Naive thymus-derived CD8-positive, alpha-beta T cell (primary cell): ENCODE data around the gene PODXL2. TPM values are rescaled to one million over a fixed set of nuclear protein-coding genes. Genes with fewer than 3 reads are reported as not detected.
"Not testable (repeated sequence)": the region's sequence is repeated elsewhere in the genome, so short reads cannot be mapped to it uniquely, and the experiment has no call there.

ENCODE experiments used
- ATAC-seq, 2 donors: fragments of 150-1000 bp; cut with Tn5 transposase in 1 of 2; sonication (Bioruptor Pico), chemical (Tn5 transposase) in 1 of 2; 1 replicate in 1 of 2; 2 replicates in 1 of 2; pipeline ENCODE4 v1.10.0; 2021; ENCODE audit warnings: mild to moderate bottlenecking in 2 of 2, moderate library complexity in 2 of 2
- POLR2A ChIA-PET: fragments of 350-600 bp; sonication (Branson Sonifier 250); formaldehyde crosslinking; loops from one replicate; lab custom pipeline; 2021; ENCODE audit warnings: antibody characterized with exemption; lab: Charles Lee
- DNase-seq, 10 donors: peaks; one replicate each; pipeline versions ENCODE4 v3.0.0 to v3.0.0-alpha.2; 2020 to 2022
- H3K27ac Mint-ChIP-seq, 10 donors: one replicate each; pipeline ENCODE4 v1.8.0; 2020 to 2022; ENCODE audit warnings: mild to moderate bottlenecking in 10 of 10, mixed read lengths in 10 of 10, moderate library complexity in 4 of 10, inconsistent platforms in 1 of 10
- H3K27me3 Mint-ChIP-seq, 5 donors: one replicate each; pipeline ENCODE4 v1.8.0; 2021 to 2022; ENCODE audit warnings: mixed read lengths in 5 of 5
- H3K36me3 Mint-ChIP-seq, 3 donors: one replicate each; pipeline ENCODE4 v1.8.0; 2020 to 2022; ENCODE audit warnings: mixed read lengths in 3 of 3, mild to moderate bottlenecking in 2 of 3, inconsistent platforms in 1 of 3
- H3K4me1 Mint-ChIP-seq, 4 donors: one replicate each; pipeline ENCODE4 v1.8.0; 2021 to 2022; ENCODE audit warnings: mixed read lengths in 4 of 4
- H3K4me3 Mint-ChIP-seq, 10 donors: one replicate each; pipeline ENCODE4 v1.8.0; 2020 to 2022; ENCODE audit warnings: mild to moderate bottlenecking in 10 of 10, mixed read lengths in 10 of 10, moderate library complexity in 6 of 10, inconsistent platforms in 1 of 10
- H3K9me3 Mint-ChIP-seq, 9 donors: one replicate each; pipeline ENCODE4 v1.8.0; 2020 to 2022; ENCODE audit warnings: mixed read lengths in 9 of 9, mild to moderate bottlenecking in 3 of 9, inconsistent platforms in 1 of 9, moderate library complexity in 1 of 9
- polyA plus RNA-seq, 3 donors: library from polyadenylated mRNA; unstranded; fragments of 300-500 nt; fragmentation: Illumina TruSeq; gene quantifications; one replicate each; pipeline ENCODE4 v1.2.3, GENCODE V29; 2021
- total RNA-seq, 8 experiments: library from RNA in 2 of 8; stranded (reverse) in 2 of 8; gene quantifications; one replicate each; pipeline ENCODE4 v1.2.3 and lab custom pipeline; 2021 to 2026

The PODXL2 gene
- total and polyA plus RNA-seq, 5 experiments from 2014 or later: 0.66 to 4.1 (median 2.6) TPM

DNA sequence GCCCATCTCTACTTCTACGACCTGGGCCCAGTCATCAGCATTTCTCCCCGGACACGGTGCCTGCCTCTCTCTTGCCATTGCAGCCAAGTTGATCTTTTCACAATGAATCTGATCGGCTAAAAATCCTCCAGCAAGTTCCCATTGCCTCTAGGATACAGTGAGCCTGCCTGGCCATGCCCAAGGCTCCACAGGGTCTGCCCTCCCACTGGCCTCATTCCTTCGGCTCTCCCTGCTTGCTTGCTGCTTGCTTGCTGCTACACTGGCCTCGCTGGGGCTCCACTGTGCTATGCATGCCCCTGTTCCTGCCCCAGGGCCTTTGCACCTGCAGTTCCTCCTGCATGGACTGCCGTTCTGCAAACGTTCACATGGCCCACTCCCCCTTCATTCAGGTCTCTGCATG, 45.8 kb downstream of the PODXL2 start:
- Mint-ChIP-seq H3K27me3 (no peaks in the 10 kb centered on the region), H3K4me1 (peaks cover 28 to 55% (median 41%) of the 10 kb centered on the region in 4 donors), H3K27ac (peak overlapping the region; percentile 74 to 99 (median 92)), H3K9me3 (no peaks in the 10 kb centered on the region), H3K36me3 (peaks cover 0 to 22% (median 0%) of the 10 kb centered on the region in 3 donors), H3K4me3 (peak overlapping the region; percentile 83 to 98 (median 91))
- no peak for DNase-seq
- POLR2A ChIA-PET: interaction anchor here (2.0 kb wide), 1 partner anchor 9 kb away, joined by 8 read pairs; no protein-coding TSS in a partner anchor
- no peak for ATAC-seq

DNA sequence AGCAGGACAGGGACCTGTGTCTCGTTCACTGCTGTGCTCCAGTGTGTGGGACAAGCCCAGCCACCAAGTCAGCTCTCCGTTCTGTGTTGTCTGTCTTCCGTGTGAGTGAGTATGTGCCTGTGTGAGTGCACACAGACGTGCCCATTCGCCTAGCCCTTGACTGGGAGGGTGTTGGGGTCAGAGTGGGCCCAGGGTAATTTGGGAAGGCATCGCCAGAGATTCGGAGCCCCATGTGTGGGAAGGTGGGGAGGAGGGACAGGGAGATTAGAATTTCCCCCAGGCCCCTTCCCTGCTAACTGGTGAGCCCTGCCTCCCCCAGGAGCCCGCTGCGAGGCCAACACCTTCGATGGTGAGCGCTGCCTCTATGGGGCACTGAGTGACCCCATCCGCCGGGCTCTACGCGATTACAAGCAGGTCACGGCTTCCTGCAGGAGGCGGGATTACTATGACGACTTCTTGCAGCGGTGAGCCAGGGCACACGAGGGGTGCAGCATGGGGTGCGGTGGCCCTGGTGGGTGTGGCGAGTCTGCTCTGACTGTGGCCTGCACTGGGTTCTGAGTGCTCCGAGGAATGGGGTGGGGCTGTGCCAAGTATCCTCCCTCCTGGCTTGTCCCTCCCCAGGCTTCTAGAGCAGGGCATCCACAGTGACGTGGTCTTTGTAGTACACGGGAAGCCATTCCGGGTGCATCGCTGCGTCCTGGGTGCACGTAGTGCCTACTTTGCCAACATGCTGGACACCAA, 46.8 kb downstream of the PODXL2 start:
- Mint-ChIP-seq H3K27me3 (no peaks in the 10 kb centered on the region), H3K4me3 (peak overlapping the region in 4 of 10 donors; percentile 15 to 56 (median 39)), H3K4me1 (peaks cover 28 to 54% (median 40%) of the 10 kb centered on the region in 4 donors), H3K9me3 (no peaks in the 10 kb centered on the region), H3K36me3 (peaks cover 0 to 22% (median 0%) of the 10 kb centered on the region in 3 donors), H3K27ac (peak overlapping the region in 7 of 10 donors; percentile 31 to 89 (median 60))
- ATAC-seq: no peak
- POLR2A ChIA-PET: interaction anchor here (0.5 to 0.7 kb wide), 4 partner anchors 18 to 384 kb away, joined by 4 to 6 read pairs (median 4); no protein-coding TSS in a partner anchor
- DNase-seq: peak in 2 of 10 donors; percentile 16 to 60

DNA sequence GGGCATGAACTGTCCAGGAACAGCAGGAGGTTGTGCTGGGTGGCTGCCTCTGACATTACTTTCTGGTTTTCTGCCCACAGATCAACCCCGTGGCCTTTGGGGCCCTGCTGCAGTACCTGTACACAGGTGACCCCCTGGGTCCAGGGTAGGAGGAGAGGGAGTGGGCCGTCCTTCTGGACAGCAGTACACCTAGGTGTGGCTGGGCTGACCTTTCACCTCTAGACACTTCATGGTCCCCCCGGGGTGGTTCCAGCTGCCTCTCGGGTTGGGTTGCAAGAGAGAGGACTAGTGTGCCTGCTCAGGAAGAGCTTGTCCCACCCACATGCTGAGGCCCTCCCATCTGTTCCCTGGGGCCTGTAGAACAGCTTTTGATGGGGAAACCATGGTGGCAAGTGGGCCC, 47.5 kb downstream of the PODXL2 start:
- H3K27me3 Mint-ChIP-seq: no peaks in the 10 kb centered on the region
- ATAC-seq (no peak), DNase-seq (peak in 2 of 10 donors; percentile 14 to 55)
- peaks cover 0 to 22% (median 0%) of the 10 kb centered on the region in 3 donors for H3K36me3 Mint-ChIP-seq
- peaks cover 25 to 51% (median 39%) of the 10 kb centered on the region in 4 donors for H3K4me1 Mint-ChIP-seq
- no peak overlapping the region for H3K4me3 Mint-ChIP-seq
- POLR2A ChIA-PET: interaction anchor here (0.5 kb wide), 1 partner anchor 383 kb away, joined by 4 read pairs; no protein-coding TSS in a partner anchor
- H3K9me3 Mint-ChIP-seq: no peaks in the 10 kb centered on the region
- peak overlapping the region in 2 of 10 donors; percentile 61 to 69 for H3K27ac Mint-ChIP-seq

DNA sequence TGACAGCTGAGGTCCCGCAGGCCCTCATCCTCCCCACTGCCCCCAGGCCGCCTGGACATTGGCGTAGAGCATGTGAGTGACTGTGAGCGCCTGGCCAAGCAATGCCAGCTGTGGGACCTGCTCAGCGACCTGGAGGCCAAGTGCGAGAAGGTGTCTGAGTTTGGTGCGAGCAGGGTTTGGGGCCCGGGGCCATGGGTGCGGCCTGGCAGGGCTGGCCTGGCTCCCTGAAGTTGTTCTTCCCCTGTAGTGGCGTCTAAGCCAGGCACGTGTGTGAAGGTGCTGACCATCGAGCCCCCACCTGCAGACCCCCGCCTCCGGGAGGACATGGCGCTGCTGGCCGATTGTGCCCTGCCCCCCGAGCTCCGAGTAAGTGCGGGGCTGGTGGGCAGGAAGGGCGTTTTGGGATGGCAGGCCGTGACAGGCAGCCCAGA, 48.0 kb downstream of the PODXL2 start:
- Mint-ChIP-seq H3K4me1 (peaks cover 23 to 48% (median 37%) of the 10 kb centered on the region in 4 donors), H3K4me3 (peak overlapping the region in 1 of 10 donors; percentile 40), H3K9me3 (no peaks in the 10 kb centered on the region), H3K27me3 (no peaks in the 10 kb centered on the region), H3K36me3 (peaks cover 0 to 22% (median 0%) of the 10 kb centered on the region in 3 donors), H3K27ac (no peak overlapping the region)
- DNase-seq: peak in 2 of 10 donors; percentile 15 to 53
- POLR2A ChIA-PET: interaction anchor here (0.7 kb wide), 1 partner anchor 12 kb away, joined by 3 read pairs; no protein-coding TSS in a partner anchor
- no peak for ATAC-seq

DNA sequence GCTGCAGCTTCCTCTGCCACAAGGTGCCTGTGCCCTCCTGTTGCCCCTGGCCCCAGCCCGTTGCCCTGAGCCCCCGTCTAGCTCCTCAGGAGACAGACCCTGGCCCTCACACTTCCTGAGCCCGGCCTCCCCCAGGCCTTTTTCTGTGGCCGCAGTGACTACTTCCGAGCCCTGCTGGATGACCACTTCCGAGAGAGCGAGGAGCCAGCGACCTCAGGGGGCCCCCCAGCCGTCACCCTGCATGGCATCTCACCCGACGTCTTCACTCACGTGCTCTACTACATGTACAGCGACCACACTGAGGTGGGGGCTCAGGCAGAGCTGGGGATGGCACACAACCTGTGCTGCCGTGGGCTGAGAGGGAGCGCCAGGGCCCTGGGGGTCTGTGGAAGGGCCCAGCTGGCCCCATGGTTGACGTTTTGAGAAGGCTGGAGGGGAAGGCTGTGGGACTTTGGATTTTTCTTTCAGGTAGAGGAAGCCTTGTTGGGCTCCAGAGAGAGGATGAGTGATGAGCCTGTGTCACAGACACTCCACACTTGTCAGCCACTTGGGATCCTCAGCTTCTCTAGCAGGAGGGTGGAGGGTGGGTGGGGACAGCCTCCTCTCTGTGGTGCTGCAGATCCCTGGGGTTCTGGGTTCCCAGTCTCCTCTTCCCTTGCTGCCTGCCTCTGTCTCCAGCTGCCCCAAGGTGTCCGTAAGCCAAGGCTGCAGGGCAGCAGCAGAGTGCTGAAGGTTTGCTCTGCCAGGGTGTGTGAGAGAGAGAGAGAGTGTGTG, 48.7 kb downstream of the PODXL2 start:
- H3K4me1 Mint-ChIP-seq: peaks cover 25 to 49% (median 38%) of the 10 kb centered on the region in 4 donors
- H3K4me3 Mint-ChIP-seq: no peak overlapping the region
- no peaks in the 10 kb centered on the region for H3K9me3 Mint-ChIP-seq
- no peaks in the 10 kb centered on the region for H3K27me3 Mint-ChIP-seq
- peak overlapping the region in 3 of 10 donors; percentile 40 to 62 (median 51) for H3K27ac Mint-ChIP-seq
- POLR2A ChIA-PET: interaction anchor here (0.7 kb wide), 1 partner anchor 11 kb away, joined by 3 read pairs; no protein-coding TSS in a partner anchor
- peak in 1 of 10 donors; percentile 58 for DNase-seq
- no peak for ATAC-seq
- peaks cover 0 to 22% (median 0%) of the 10 kb centered on the region in 3 donors for H3K36me3 Mint-ChIP-seq

DNA sequence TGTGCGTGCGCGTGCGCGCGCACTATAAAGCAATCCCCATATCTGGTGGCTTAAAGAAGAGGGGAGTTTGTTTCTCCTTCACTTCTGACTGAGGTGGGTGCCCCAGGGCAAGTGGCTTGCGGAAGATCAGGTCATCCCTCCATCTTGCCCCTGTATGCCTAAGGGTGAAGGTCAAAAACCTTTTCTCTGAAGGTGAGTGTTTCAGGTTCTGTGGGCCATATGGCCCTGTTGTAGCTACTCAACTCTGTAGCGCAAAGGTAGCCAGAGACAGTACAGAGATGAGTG, 49.3 kb downstream of the PODXL2 start:
- ATAC-seq (no peak), DNase-seq (no peak)
- Mint-ChIP-seq H3K9me3 (no peaks in the 10 kb centered on the region), H3K4me1 (peaks cover 25 to 49% (median 38%) of the 10 kb centered on the region in 4 donors), H3K27me3 (no peaks in the 10 kb centered on the region), H3K27ac (peak overlapping the region in 5 of 10 donors; percentile 25 to 68 (median 47)), H3K36me3 (peaks cover 0 to 22% (median 0%) of the 10 kb centered on the region in 3 donors), H3K4me3 (no peak overlapping the region)
- POLR2A ChIA-PET: no interaction called here

DNA sequence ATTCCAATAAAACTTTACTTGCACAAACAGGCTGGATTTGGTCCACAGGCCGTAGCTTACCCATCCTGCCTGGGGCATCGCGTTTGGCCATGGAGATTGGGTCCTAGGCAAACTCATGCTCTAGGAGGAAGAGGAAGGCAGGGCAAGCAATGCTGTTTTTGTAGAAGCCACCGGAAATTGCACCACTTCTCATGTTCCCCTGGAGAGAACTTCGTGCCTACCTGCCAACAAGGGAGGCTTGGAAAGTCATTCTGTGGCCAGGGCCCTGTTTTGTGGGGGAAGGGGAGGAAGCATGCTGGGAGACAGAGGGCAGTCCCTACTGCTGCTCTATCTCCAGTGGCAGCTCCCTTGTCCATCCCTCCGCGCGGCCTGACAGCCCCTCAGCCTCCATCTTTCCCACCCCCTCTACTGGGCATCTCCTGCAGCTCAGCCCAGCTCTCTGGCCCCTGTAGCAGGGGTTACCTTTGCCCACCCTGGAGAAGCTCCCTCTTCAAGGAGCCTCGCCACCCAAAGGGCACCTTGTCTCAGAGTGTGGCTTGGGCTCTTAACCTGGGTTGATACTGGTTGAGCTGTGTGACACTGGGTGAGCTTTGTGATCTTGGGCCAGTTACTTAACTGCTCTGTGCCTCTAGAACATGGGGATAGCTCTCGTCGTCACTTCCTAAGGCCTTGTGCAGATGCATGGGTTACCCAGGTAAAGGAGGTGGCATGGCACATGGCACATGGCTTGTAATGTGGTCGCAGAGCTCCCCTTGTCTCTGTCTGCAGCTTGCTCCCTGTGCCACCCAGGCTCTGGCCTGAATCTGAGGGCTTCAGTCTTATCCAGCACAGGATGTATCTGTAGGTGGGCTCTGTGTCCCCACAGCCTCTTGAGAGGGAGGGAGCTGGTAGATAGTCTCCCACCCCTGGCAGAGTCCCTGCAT, 49.9 kb downstream of the PODXL2 start:
- peak overlapping the region in 6 of 10 donors; percentile 21 to 68 (median 36) for H3K27ac Mint-ChIP-seq
- H3K9me3 Mint-ChIP-seq: no peaks in the 10 kb centered on the region
- no peaks in the 10 kb centered on the region for H3K27me3 Mint-ChIP-seq
- H3K36me3 Mint-ChIP-seq: peaks cover 0 to 22% (median 0%) of the 10 kb centered on the region in 3 donors
- peak in 2 of 10 donors; percentile 12 to 57 for DNase-seq
- H3K4me1 Mint-ChIP-seq: peaks cover 25 to 50% (median 38%) of the 10 kb centered on the region in 4 donors
- no peak for ATAC-seq
- H3K4me3 Mint-ChIP-seq: no peak overlapping the region
- POLR2A ChIA-PET: no interaction called here

DNA sequence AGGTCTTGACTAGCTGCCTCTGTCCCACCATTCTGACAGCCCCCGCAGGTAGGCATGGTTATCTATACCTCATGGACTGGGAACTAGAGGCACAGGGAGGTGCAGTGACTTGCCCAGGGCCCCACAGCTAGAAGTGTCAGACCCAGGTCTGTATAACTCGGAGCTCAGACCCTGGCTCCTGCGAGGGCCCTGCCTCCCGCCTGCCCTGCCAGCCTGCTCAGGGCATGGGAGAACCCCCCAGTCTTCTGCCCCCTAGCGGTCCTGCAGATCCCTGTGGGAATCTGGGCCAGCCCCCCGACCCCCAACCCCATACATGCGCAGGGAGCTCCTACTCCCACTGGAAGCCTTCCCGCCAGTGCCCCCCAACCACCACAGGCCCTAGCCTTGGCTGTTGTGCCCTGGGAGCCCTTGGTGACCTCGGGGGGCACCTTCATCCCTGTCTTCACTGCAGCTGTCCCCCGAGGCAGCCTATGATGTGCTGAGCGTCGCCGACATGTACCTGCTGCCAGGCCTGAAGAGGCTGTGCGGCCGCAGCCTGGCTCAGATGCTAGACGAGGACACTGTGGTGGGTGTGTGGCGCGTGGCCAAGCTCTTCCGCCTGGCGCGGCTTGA, 50.7 kb downstream of the PODXL2 start:
- ATAC-seq (no peak), DNase-seq (peak in 2 of 10 donors; percentile 15 to 50)
- peaks cover 20 to 48% (median 38%) of the 10 kb centered on the region in 4 donors for H3K4me1 Mint-ChIP-seq
- POLR2A ChIA-PET: no interaction called here
- no peaks in the 10 kb centered on the region for H3K9me3 Mint-ChIP-seq
- H3K27me3 Mint-ChIP-seq: no peaks in the 10 kb centered on the region
- H3K27ac Mint-ChIP-seq: peak overlapping the region in 3 of 10 donors; percentile 35 to 41 (median 40)
- peaks cover 0 to 22% (median 0%) of the 10 kb centered on the region in 3 donors for H3K36me3 Mint-ChIP-seq
- H3K4me3 Mint-ChIP-seq: no peak overlapping the region

DNA sequence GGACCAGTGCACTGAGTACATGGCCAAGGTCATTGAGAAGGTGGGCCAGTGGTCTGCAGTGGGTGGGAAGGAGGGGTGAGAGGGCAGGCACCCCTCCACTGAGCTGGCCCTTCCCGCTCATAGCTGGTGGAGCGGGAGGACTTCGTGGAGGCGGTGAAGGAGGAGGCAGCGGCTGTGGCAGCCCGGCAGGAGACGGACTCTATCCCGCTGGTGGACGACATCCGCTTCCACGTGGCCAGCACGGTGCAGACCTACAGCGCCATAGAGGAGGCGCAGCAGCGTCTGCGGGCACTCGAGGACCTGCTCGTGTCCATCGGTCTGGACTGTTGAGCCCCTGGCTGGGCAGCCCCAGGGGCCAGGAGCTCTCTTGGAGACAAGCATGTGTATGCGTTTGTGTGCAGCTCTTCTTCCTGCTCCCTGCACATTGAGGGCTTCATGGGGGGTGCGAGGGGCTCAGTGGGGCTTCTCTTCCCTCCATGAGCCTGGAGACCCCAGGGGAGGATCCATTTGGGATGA, 51.2 kb downstream of the PODXL2 start:
- no peak overlapping the region for H3K4me3 Mint-ChIP-seq
- H3K9me3 Mint-ChIP-seq: no peaks in the 10 kb centered on the region
- POLR2A ChIA-PET: no interaction called here
- peaks cover 0 to 22% (median 0%) of the 10 kb centered on the region in 3 donors for H3K36me3 Mint-ChIP-seq
- peaks cover 16 to 42% (median 32%) of the 10 kb centered on the region in 4 donors for H3K4me1 Mint-ChIP-seq
- DNase-seq: no peak
- peak overlapping the region in 1 of 10 donors; percentile 35 for H3K27ac Mint-ChIP-seq
- no peak for ATAC-seq
- H3K27me3 Mint-ChIP-seq: no peaks in the 10 kb centered on the region

DNA sequence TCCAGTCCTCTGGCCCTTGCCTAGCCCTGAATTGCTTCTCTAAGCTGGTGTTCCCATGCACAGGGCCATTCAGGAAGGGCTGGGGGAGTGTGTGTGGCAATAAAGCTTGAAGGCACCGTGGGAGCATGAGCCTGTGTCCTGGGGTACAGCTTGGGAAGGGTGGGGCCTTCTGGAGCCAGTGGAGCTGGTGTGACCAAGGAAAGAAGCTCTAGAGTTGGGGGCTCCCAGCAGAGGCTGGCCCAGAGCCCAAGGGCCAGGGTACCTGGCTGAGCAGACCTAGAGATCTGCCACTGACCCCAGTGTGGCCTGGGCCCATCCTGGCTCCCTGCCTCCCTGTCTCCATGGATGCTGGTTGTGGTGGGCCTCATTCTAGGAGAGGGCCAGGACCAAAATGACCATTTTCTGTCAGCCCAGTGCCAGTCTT, 51.8 kb downstream of the PODXL2 start:
- Mint-ChIP-seq H3K27me3 (no peaks in the 10 kb centered on the region), H3K9me3 (no peaks in the 10 kb centered on the region), H3K27ac (peak overlapping the region in 4 of 10 donors; percentile 47 to 66 (median 58)), H3K4me3 (no peak overlapping the region), H3K4me1 (peaks cover 13 to 36% (median 27%) of the 10 kb centered on the region in 4 donors), H3K36me3 (peaks cover 0 to 20% (median 0%) of the 10 kb centered on the region in 3 donors)
- peak in 1 of 10 donors; percentile 15 for DNase-seq
- POLR2A ChIA-PET: interaction anchor here (0.7 to 1.2 kb wide), 2 partner anchors 9 to 34 kb away, joined by 4 to 5 read pairs; no protein-coding TSS in a partner anchor
- no peak for ATAC-seq

DNA sequence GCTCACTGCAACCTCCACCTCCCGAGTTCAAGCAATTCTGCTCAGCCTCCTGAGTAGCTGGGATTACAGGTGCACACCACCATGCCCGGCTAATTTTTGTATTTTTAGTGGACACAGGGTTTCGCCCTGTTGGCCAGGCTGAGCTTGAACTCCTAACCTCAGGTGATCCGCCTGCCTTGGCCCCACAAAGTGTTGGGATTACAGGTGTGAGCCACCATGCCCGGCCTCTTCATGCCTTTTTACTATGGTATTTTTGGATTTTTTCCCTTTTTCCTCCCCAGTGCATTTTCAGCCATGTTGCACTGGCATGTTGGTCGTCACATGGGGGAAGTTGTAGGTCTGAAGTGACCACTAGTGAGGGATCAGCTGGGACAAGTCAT, 53.2 kb downstream of the PODXL2 start:
- Mint-ChIP-seq H3K27ac (peak overlapping the region in 5 of 10 donors; percentile 24 to 83 (median 71)), H3K36me3 (peaks cover 0 to 14% (median 0%) of the 10 kb centered on the region in 3 donors), H3K4me1 (peaks cover 10 to 27% (median 24%) of the 10 kb centered on the region in 4 donors)
- not testable (repeated sequence) for DNase-seq, H3K9me3 Mint-ChIP-seq, ATAC-seq, H3K4me3 Mint-ChIP-seq, H3K27me3 Mint-ChIP-seq
- POLR2A ChIA-PET: interaction anchor here (0.6 to 0.7 kb wide), 3 partner anchors 9 to 986 kb away, joined by 3 read pairs; no protein-coding TSS in a partner anchor
